ENCODE results near the gene ANKRD33B. TPM values are rescaled to one million over a fixed set of nuclear protein-coding genes. Genes with fewer than 3 reads are reported as not detected.
"Not testable (repeated sequence)": the region's sequence is repeated elsewhere in the genome, so short reads cannot be mapped to it uniquely, and the experiment has no call there.

The ANKRD33B gene
- total RNA-seq, 2 experiments from 2014 or later: 4.6 to 4.9 TPM

DNA sequence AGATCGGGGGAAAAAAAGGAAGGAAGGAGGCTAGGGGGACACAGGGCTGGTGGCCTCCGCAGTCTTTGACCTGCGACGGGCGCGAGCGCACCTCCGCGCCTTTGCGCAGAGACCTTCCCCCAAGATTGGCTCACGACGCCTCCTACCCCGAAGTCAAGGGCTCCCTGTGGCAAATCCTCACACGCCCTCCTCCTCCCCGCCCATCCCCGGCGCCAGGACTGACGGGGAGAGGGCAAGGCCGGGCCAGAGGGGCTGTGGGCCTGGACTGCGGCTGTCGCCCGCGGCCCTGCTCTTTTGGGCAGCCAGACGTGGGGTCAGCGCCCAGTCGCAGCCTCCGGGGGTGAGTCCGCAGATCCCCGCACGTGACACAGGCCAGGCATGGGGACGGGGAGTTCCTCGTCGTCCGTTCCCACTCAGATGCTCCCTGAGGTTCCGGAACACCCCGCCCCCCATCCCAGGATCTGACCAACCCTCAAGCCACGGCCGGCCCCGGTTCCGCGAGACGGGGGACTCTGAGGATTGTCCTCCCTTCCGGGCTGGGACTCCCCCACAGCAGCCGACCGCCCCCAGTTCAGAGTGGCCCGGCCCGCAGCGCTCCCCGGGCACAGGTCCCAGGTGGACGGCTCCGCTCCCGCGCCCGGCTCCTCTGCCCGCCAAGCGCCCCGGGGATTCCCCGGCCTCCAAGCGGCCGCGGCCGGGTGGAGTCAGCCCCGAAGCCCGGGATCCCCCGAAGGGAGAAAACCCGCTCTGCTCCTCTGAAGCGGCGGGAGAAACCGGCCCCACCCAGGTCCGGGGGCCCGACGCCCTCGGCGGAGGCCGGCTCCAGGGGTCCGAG lies 543 bp upstream of the ANKRD33B start:
- peaks cover 3% of the 10 kb centered on the region for H3K36me3 Mint-ChIP-seq (ENCODE audit: low read depth)
- DNase-seq: peak; percentile 76
- H3K4me3 Mint-ChIP-seq: peak overlapping the region; percentile 51
- intact Hi-C loops (cut with DNase I, micrococcal nuclease): loop anchor here (1.0 to 10.0 kb wide), 4 partner anchors 34 to 209 kb away; partner anchors contain the start of gene MARCHF6 (in 1 of the 2)
- ChIA-PET CTCF (interaction anchor here (0.7 kb wide), 1 partner anchor 621 kb away, joined by 4 read pairs; no protein-coding TSS in a partner anchor), POLR2A (interaction anchor here (1.0 to 1.2 kb wide), 2 partner anchors 69 to 877 kb away, joined by 3 read pairs; no protein-coding TSS in a partner anchor)
- peaks cover 19% of the 10 kb centered on the region for H3K4me1 Mint-ChIP-seq
- no peaks in the 10 kb centered on the region for H3K9me3 Mint-ChIP-seq (ENCODE audit: low read depth)
- ATAC-seq: peak; percentile 60
- peaks cover 13% of the 10 kb centered on the region for H3K27me3 Mint-ChIP-seq
- H3K27ac Mint-ChIP-seq: no peak overlapping the region

GRCh38 chr5:10564838-10565784 lies 1.2 kb downstream of the ANKRD33B start:
- Mint-ChIP-seq H3K9me3 (ENCODE audit: low read depth) (no peaks in the 10 kb centered on the region), H3K4me1 (peaks cover 19% of the 10 kb centered on the region), H3K27ac (no peak overlapping the region), H3K27me3 (peaks cover 10% of the 10 kb centered on the region), H3K36me3 (ENCODE audit: low read depth) (peaks cover 3% of the 10 kb centered on the region), H3K4me3 (peak overlapping the region; percentile 78)
- ATAC-seq (no peak), DNase-seq (peak; percentile 43)
- CTCF ChIA-PET: no interaction called here
- intact Hi-C loops (cut with DNase I, micrococcal nuclease): loop anchor here (1.0 to 10.0 kb wide), 11 partner anchors 14 to 315 kb away; partner anchors contain the start of genes MARCHF6 (in 2 of the 2), CCT5 (in 1 of the 2), DAP (in 1 of the 2) and ROPN1L (in 1 of the 2)
- POLR2A ChIA-PET: interaction anchor here (1.0 to 1.2 kb wide), 2 partner anchors 67 to 875 kb away, joined by 3 read pairs; no protein-coding TSS in a partner anchor

- no peak overlapping the region for H3K27ac Mint-ChIP-seq
- peaks cover 19% of the 10 kb centered on the region for H3K4me1 Mint-ChIP-seq
- H3K4me3 Mint-ChIP-seq: peak overlapping the region; percentile 78
- ChIA-PET CTCF (interaction anchor here (2.6 kb wide), 1 partner anchor 62 kb away, joined by 11 read pairs; no protein-coding TSS in a partner anchor), POLR2A (interaction anchor here (1.5 kb wide), 1 partner anchor 9 kb away, joined by 5 read pairs; no protein-coding TSS in a partner anchor)
- ATAC-seq (no peak), DNase-seq (no peak)
- no peaks in the 10 kb centered on the region for H3K9me3 Mint-ChIP-seq (ENCODE audit: low read depth)
- intact Hi-C loops (cut with DNase I, micrococcal nuclease): loop anchor here (2.0 to 10.0 kb wide), 4 partner anchors 35 to 213 kb away; partner anchors contain the start of gene MARCHF6 (in 2 of the 2)
- peaks cover 3% of the 10 kb centered on the region for H3K36me3 Mint-ChIP-seq (ENCODE audit: low read depth)
- peaks cover 10% of the 10 kb centered on the region for H3K27me3 Mint-ChIP-seq
These were observed 2.1 kb downstream of the ANKRD33B start for GRCh38 chr5:10565785-10566542.

DNA sequence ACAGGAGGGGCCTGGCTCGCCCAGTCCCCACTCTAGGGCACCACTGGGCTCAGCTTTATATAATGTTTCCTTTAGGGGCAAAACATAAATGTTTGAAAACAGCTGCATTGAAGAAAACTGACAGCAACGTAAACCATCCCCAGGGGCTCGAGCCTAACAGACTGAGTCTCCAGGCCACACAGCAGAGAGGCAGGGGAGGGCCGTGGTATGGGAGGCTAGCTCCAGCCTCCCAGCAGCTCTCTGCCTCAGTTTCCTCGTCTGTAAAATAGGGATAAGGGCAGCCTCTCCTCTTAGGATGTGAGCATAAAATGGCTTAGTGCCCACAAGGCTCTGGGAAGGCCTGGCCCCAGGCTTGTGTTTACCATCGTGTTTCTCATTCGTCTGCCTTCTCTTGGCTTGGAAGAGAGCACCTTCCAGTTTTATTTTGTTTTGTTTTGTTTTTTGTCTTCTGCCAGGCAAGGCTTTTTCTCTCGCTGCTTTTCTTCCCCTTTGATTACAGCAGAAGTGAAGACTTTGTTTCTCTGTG lies 2.7 kb downstream of the ANKRD33B start:
- intact Hi-C loops (cut with DNase I, micrococcal nuclease): loop anchor here in 1 of 2 experiments (10.0 kb wide), 1 partner anchor 212 kb away; the partner anchor contains the start of gene MARCHF6
- no peak overlapping the region for H3K27ac Mint-ChIP-seq

DNA sequence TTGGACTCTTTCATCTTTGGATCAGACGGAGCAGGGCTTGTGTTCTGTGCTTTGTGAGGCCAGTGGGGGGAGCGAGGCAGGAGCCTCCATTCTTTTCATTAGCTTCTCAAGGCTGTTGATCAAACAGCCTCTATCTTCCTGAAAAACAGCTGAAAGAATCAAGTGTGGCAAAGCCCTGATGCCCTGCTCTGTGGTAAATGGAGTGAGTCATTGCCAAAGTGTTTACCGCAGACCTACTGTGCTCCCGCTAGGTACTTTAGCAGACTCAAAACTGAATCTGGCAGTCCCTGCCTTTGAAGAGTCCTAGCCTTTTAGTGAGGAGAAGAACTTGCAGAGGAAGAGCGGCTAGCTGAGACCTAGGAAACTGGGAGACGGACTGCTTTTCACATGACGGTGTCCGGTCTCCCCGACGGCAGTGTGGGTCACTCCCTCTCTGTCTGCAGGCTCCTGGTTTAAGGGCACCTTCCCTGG lies 3.3 kb downstream of the ANKRD33B start:
- POLR2A ChIA-PET: interaction anchor here (0.7 to 1.5 kb wide), 2 partner anchors 8 to 174 kb away, joined by 3 to 5 read pairs; no protein-coding TSS in a partner anchor
- Mint-ChIP-seq H3K27me3 (peaks cover 9% of the 10 kb centered on the region), H3K4me3 (peak overlapping the region; percentile 30), H3K27ac (no peak overlapping the region), H3K36me3 (ENCODE audit: low read depth) (peaks cover 3% of the 10 kb centered on the region), H3K4me1 (peaks cover 19% of the 10 kb centered on the region), H3K9me3 (ENCODE audit: low read depth) (no peaks in the 10 kb centered on the region)
- CTCF ChIA-PET: interaction anchor here (1.3 to 2.6 kb wide), 2 partner anchors 9 to 61 kb away, joined by 3 to 11 read pairs; no protein-coding TSS in a partner anchor
- intact Hi-C loops (cut with DNase I, micrococcal nuclease): loop anchor here in 1 of 2 experiments (10.0 kb wide), 1 partner anchor 212 kb away; the partner anchor contains the start of gene MARCHF6
- DNase-seq (no peak), ATAC-seq (no peak)

More for the DNA sequence above, 2.7 kb downstream of the ANKRD33B start:
- H3K4me3 Mint-ChIP-seq: peak overlapping the region; percentile 30
- ChIA-PET POLR2A (interaction anchor here (0.7 to 1.5 kb wide), 2 partner anchors 8 to 173 kb away, joined by 3 to 5 read pairs; no protein-coding TSS in a partner anchor), CTCF (interaction anchor here (1.3 to 2.6 kb wide), 2 partner anchors 10 to 61 kb away, joined by 3 to 11 read pairs; no protein-coding TSS in a partner anchor)
- H3K4me1 Mint-ChIP-seq: peaks cover 19% of the 10 kb centered on the region
- DNase-seq: no peak
- peaks cover 10% of the 10 kb centered on the region for H3K27me3 Mint-ChIP-seq
- no peak for ATAC-seq
- H3K9me3 Mint-ChIP-seq (ENCODE audit: low read depth): no peaks in the 10 kb centered on the region
- peaks cover 3% of the 10 kb centered on the region for H3K36me3 Mint-ChIP-seq (ENCODE audit: low read depth)

DNA sequence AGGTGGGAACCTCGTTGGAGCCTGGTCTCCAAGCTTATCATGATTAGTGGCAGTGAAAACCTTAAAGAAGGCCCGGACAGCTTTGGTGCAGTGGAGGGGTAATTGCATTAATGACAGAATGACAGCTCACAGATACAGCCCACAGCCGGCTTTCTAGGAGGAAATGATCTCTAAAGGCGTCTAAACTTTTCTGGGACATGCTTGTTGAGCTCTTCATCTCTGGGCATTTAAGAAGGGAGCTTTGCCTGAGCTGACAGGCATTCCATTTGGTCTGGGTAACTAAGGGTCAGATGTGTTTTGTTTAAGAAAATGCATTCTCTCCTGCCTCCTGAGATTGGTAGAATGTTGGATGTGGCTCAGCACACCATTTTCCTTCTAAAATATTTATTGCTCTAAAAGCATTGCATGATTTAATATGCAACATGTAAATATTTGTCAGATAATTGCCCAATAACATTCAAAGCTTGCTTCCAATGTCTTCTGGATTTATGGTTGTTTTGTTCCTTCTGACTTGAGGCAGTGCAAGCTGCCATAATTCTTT lies 4.0 kb downstream of the ANKRD33B start:
- H3K9me3 Mint-ChIP-seq (ENCODE audit: low read depth): no peaks in the 10 kb centered on the region
- H3K27me3 Mint-ChIP-seq: peaks cover 9% of the 10 kb centered on the region
- POLR2A ChIA-PET: no interaction called here
- H3K36me3 Mint-ChIP-seq (ENCODE audit: low read depth): peaks cover 3% of the 10 kb centered on the region
- CTCF ChIA-PET: interaction anchor here (0.6 to 2.6 kb wide), 3 partner anchors 8 to 60 kb away, joined by 3 to 11 read pairs (median 3); no protein-coding TSS in a partner anchor
- H3K27ac Mint-ChIP-seq: no peak overlapping the region
- intact Hi-C loops (cut with DNase I, micrococcal nuclease): loop anchor here in 1 of 2 experiments (10.0 kb wide), 1 partner anchor 213 kb away; the partner anchor contains the start of gene MARCHF6
- ATAC-seq (no peak), DNase-seq (no peak)
- no peak overlapping the region for H3K4me3 Mint-ChIP-seq
- peaks cover 18% of the 10 kb centered on the region for H3K4me1 Mint-ChIP-seq

GRCh38 chr5:10570540-10570939 lies 6.7 kb downstream of the ANKRD33B start:
- peaks cover 13% of the 10 kb centered on the region for H3K4me1 Mint-ChIP-seq
- ATAC-seq; H3K4me3 Mint-ChIP-seq; DNase-seq; H3K27ac Mint-ChIP-seq; H3K9me3 Mint-ChIP-seq (ENCODE audit: low read depth); POLR2A ChIA-PET; H3K36me3 Mint-ChIP-seq (ENCODE audit: low read depth); H3K27me3 Mint-ChIP-seq; intact Hi-C loops (cut with DNase I, micrococcal nuclease): not testable (repeated sequence)
- CTCF ChIA-PET: interaction anchor here (0.6 to 1.3 kb wide), 4 partner anchors 13 to 118 kb away, joined by 3 to 4 read pairs (median 4); no protein-coding TSS in a partner anchor

GRCh38 chr5:10572451-10572850 lies 8.6 kb downstream of the ANKRD33B start:
- peaks cover 3% of the 10 kb centered on the region for H3K27me3 Mint-ChIP-seq
- ATAC-seq (no peak), DNase-seq (no peak)
- no peaks in the 10 kb centered on the region for H3K36me3 Mint-ChIP-seq (ENCODE audit: low read depth)
- H3K4me3 Mint-ChIP-seq: no peak overlapping the region
- ChIA-PET POLR2A (no interaction called here), CTCF (no interaction called here)
- no peaks in the 10 kb centered on the region for H3K9me3 Mint-ChIP-seq (ENCODE audit: low read depth)
- intact Hi-C loops (cut with DNase I, micrococcal nuclease): no loop called here
- no peak overlapping the region for H3K27ac Mint-ChIP-seq
- peaks cover 7% of the 10 kb centered on the region for H3K4me1 Mint-ChIP-seq

DNA sequence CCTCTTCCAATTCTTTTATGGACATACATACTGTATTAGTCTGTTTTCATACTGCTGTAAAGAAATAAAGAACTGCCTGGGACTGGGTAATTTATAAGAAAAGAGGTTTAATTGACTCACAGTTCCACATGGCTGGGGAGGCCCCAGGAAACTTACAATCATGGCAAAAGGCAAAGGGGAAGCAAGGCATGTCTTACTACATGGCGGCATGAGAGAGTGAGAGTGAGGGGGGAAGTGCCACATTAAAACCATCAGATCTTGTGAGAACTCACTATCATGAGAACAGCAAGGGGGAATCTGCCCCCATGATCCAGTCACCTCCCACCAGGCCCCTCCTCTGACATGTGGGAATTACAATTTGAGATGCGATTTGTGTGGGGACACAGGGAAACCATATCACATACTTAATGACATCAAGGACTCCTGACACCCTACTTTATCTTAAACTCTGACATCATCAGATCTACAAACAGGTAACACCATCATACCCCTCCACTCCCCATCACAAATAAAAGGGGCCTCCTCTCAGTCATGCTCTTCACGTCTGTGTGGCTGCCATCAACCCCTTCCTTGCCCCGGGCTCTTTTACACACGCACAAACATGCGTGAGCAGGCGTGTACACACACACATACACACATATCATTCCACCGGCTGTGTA lies 9.7 kb downstream of the ANKRD33B start:
- Mint-ChIP-seq H3K9me3 (ENCODE audit: low read depth) (no peaks in the 10 kb centered on the region), H3K4me3 (no peak overlapping the region), H3K27me3 (peaks cover 3% of the 10 kb centered on the region), H3K36me3 (ENCODE audit: low read depth) (no peaks in the 10 kb centered on the region), H3K27ac (no peak overlapping the region), H3K4me1 (peaks cover 14% of the 10 kb centered on the region)
- no peak for ATAC-seq
- POLR2A ChIA-PET: no interaction called here
- intact Hi-C loops (cut with DNase I, micrococcal nuclease): no loop called here
- CTCF ChIA-PET: interaction anchor here (1.1 kb wide), 1 partner anchor 54 kb away, joined by 7 read pairs; no protein-coding TSS in a partner anchor
- DNase-seq: no peak
